Measurements from ENCODE around the gene ATP4B. TPM values are rescaled to one million over a fixed set of nuclear protein-coding genes. Genes with fewer than 3 reads are reported as not detected.

Gene ATP4B
- total RNA-seq, 3 donors from 2014 or later (not counting 1 experiment from before 2014, with no cell fraction given) = not detected

- DNase-seq = peak; percentile 50 to 57
- 69% methylated on average over 28 of the region's 28 CpGs for WGBS (ENCODE audit: insufficient coverage)
- Histone ChIP-seq H3K9me3 (ENCODE audit: control insufficient read depth, insufficient read depth, low read length) (no peaks in the 10 kb centered on the region), H3K27me3 (ENCODE audit: control insufficient read depth, insufficient read depth, low read length) (no peaks in the 10 kb centered on the region), H3K36me3 (ENCODE audit: control insufficient read depth, insufficient read depth, low read length) (no peaks in the 10 kb centered on the region), H3K4me1 (ENCODE audit: control insufficient read depth, insufficient read depth, low read length) (peaks cover 39% of the 10 kb centered on the region), H3K4me3 (ENCODE audit: low read length) (no peak overlapping the region), H3K27ac (ENCODE audit: low read length) (peak overlapping the region; percentile 95)
- Mint-ChIP-seq H3K4me1 (peaks cover 45 to 47% of the 10 kb centered on the region in 2 donors), H3K4me3 (peak overlapping the region; percentile 68), H3K9me3 (no peaks in the 10 kb centered on the region), H3K27me3 (ENCODE audit: low read depth in 2 of 2) (no peaks in the 10 kb centered on the region), H3K27ac (peak overlapping the region; percentile 96 to 97), H3K36me3 (no peaks in the 10 kb centered on the region)
- peak; percentile 83 to 92 (median 86) for ATAC-seq
- no peak for TF ChIP-seq CTCF (IDR thresholded peaks at IDR 0.05)
- intact Hi-C loops (cut with micrococcal nuclease) = no loop called here
These were observed 50.7 kb downstream of the ATP4B start for GRCh38 chr13:113607056-113607888.

- Mint-ChIP-seq H3K27me3 (ENCODE audit: low read depth in 2 of 2) (no peaks in the 10 kb centered on the region), H3K27ac (peak overlapping the region; percentile 96 to 97), H3K4me3 (no peak overlapping the region), H3K36me3 (no peaks in the 10 kb centered on the region), H3K4me1 (peaks cover 47 to 53% of the 10 kb centered on the region in 2 donors), H3K9me3 (no peaks in the 10 kb centered on the region)
- ATAC-seq (no peak), DNase-seq (no peak)
- H3K27ac ChIP-seq (ENCODE audit: low read length) = peak overlapping the region; percentile 95
- TF ChIP-seq CTCF (IDR thresholded peaks at IDR 0.05) = no peak
- no peaks in the 10 kb centered on the region for H3K36me3 ChIP-seq (ENCODE audit: control insufficient read depth, insufficient read depth, low read length)
- no peak overlapping the region for H3K4me3 ChIP-seq (ENCODE audit: low read length)
- intact Hi-C loops (cut with micrococcal nuclease) = no loop called here
- 98% methylated on average over 34 of the region's 34 CpGs for WGBS (ENCODE audit: insufficient coverage)
- H3K27me3 ChIP-seq (ENCODE audit: control insufficient read depth, insufficient read depth, low read length) = no peaks in the 10 kb centered on the region
- H3K4me1 ChIP-seq (ENCODE audit: control insufficient read depth, insufficient read depth, low read length) = peaks cover 39% of the 10 kb centered on the region
- no peaks in the 10 kb centered on the region for H3K9me3 ChIP-seq (ENCODE audit: control insufficient read depth, insufficient read depth, low read length)
These were observed 52.0 kb downstream of the ATP4B start for GRCh38 chr13:113605866-113606438.

GRCh38 chr13:113605461-113605860 lies 52.5 kb downstream of the ATP4B start:
- H3K9me3 Mint-ChIP-seq = no peaks in the 10 kb centered on the region
- WGBS (ENCODE audit: insufficient coverage) = 99% methylated on average over 8 of the region's 8 CpGs
- DNase-seq (no peak), ATAC-seq (no peak)
- no peak for TF ChIP-seq CTCF (IDR thresholded peaks at IDR 0.05)
- Histone ChIP-seq H3K27me3 (ENCODE audit: control insufficient read depth, insufficient read depth, low read length) (no peaks in the 10 kb centered on the region), H3K9me3 (ENCODE audit: control insufficient read depth, insufficient read depth, low read length) (no peaks in the 10 kb centered on the region), H3K4me3 (ENCODE audit: low read length) (no peak overlapping the region), H3K4me1 (ENCODE audit: control insufficient read depth, insufficient read depth, low read length) (peaks cover 39% of the 10 kb centered on the region), H3K27ac (ENCODE audit: low read length) (no peak overlapping the region), H3K36me3 (ENCODE audit: control insufficient read depth, insufficient read depth, low read length) (no peaks in the 10 kb centered on the region)
- H3K4me1 Mint-ChIP-seq = peaks cover 47 to 55% of the 10 kb centered on the region in 2 donors
- H3K36me3 Mint-ChIP-seq = no peaks in the 10 kb centered on the region
- intact Hi-C loops (cut with micrococcal nuclease) = no loop called here
- peak overlapping the region; percentile 63 to 78 for H3K27ac Mint-ChIP-seq
- H3K27me3 Mint-ChIP-seq (ENCODE audit: low read depth in 2 of 2) = no peaks in the 10 kb centered on the region
- no peak overlapping the region for H3K4me3 Mint-ChIP-seq
